Measurements from ENCODE around the gene FIGNL2. TPM values are rescaled to one million over a fixed set of nuclear protein-coding genes. Genes with fewer than 3 reads are reported as not detected.
"Not testable (repeated sequence)": the region's sequence is repeated elsewhere in the genome, so short reads cannot be mapped to it uniquely, and the experiment has no call there.

The FIGNL2 gene
- total RNA-seq, 1 experiment from 2014 or later: 0.21 TPM

GRCh38 chr12:51798501-51798900 is 50.0 kb downstream of the FIGNL2 start:
- Histone ChIP-seq H3K4me1 (ENCODE audit: insufficient read depth, low read length, poor library complexity, severe bottlenecking) (no peaks in the 10 kb centered on the region), H3K4me3 (ENCODE audit: low read depth, low read length, poor library complexity, severe bottlenecking) (no peak overlapping the region), H3K27me3 (replicated peaks; ENCODE audit: insufficient read depth, low read depth, low read length, poor library complexity) (no peaks in the 10 kb centered on the region), H3K27ac (ENCODE audit: low read depth, low read length, poor library complexity, severe bottlenecking) (no peak overlapping the region), H3K36me3 (ENCODE audit: insufficient read depth, low read length, poor library complexity, severe bottlenecking) (no peaks in the 10 kb centered on the region), H3K9me3 (ENCODE audit: low read depth, low read length, poor library complexity, severe bottlenecking) (no peaks in the 10 kb centered on the region)
- DNase-seq (ENCODE audit: low spot score): no peak
- ChIA-PET CTCF (no interaction called here), POLR2A (ENCODE audit: low non-redundant PET) (no interaction called here)
- BruUV-seq (replicated peaks): no TSS peak
- TF ChIP-seq CTCF (conservative IDR thresholded peaks at IDR 0.05; ENCODE audit: low read depth, low read length) (no peak), EZH2 (IDR thresholded peaks at IDR 0.05; ENCODE audit: borderline replicate concordance, low read depth, low read length, poor library complexity, severe bottlenecking) (no peak)
- intact Hi-C loops (cut with micrococcal nuclease; ENCODE audit: unreplicated experiment): no loop called here

- H3K36me3 ChIP-seq (ENCODE audit: insufficient read depth, low read length, poor library complexity, severe bottlenecking); H3K4me3 ChIP-seq (ENCODE audit: low read depth, low read length, poor library complexity, severe bottlenecking); H3K9me3 ChIP-seq (ENCODE audit: low read depth, low read length, poor library complexity, severe bottlenecking); DNase-seq (ENCODE audit: low spot score); CTCF ChIA-PET; intact Hi-C loops (cut with micrococcal nuclease; ENCODE audit: unreplicated experiment); BruUV-seq (replicated peaks); H3K27me3 ChIP-seq (replicated peaks; ENCODE audit: insufficient read depth, low read depth, low read length, poor library complexity); H3K27ac ChIP-seq (ENCODE audit: low read depth, low read length, poor library complexity, severe bottlenecking); POLR2A ChIA-PET (ENCODE audit: low non-redundant PET); H3K4me1 ChIP-seq (ENCODE audit: insufficient read depth, low read length, poor library complexity, severe bottlenecking): not testable (repeated sequence)
Measured at GRCh38 chr12:51798051-51798450, 50.5 kb downstream of the FIGNL2 start.

GRCh38 chr12:51797301-51797700 is 51.2 kb downstream of the FIGNL2 start:
- TF ChIP-seq EZH2 (IDR thresholded peaks at IDR 0.05; ENCODE audit: borderline replicate concordance, low read depth, low read length, poor library complexity, severe bottlenecking) (no peak), CTCF (conservative IDR thresholded peaks at IDR 0.05; ENCODE audit: low read depth, low read length) (no peak)
- no peaks in the 10 kb centered on the region for H3K36me3 ChIP-seq (ENCODE audit: insufficient read depth, low read length, poor library complexity, severe bottlenecking)
- BruUV-seq (replicated peaks): no TSS peak
- intact Hi-C loops (cut with micrococcal nuclease; ENCODE audit: unreplicated experiment): no loop called here
- H3K27me3 ChIP-seq (replicated peaks; ENCODE audit: insufficient read depth, low read depth, low read length, poor library complexity): no peaks in the 10 kb centered on the region
- DNase-seq (ENCODE audit: low spot score): no peak
- no peaks in the 10 kb centered on the region for H3K4me1 ChIP-seq (ENCODE audit: insufficient read depth, low read length, poor library complexity, severe bottlenecking)
- no peaks in the 10 kb centered on the region for H3K9me3 ChIP-seq (ENCODE audit: low read depth, low read length, poor library complexity, severe bottlenecking)
- ChIA-PET CTCF (no interaction called here), POLR2A (ENCODE audit: low non-redundant PET) (no interaction called here)
- H3K27ac ChIP-seq (ENCODE audit: low read depth, low read length, poor library complexity, severe bottlenecking): no peak overlapping the region
- no peak overlapping the region for H3K4me3 ChIP-seq (ENCODE audit: low read depth, low read length, poor library complexity, severe bottlenecking)

GRCh38 chr12:51793201-51793600 is 55.3 kb downstream of the FIGNL2 start:
- DNase-seq (ENCODE audit: low spot score): no peak
- H3K4me3 ChIP-seq (ENCODE audit: low read depth, low read length, poor library complexity, severe bottlenecking): no peak overlapping the region
- CTCF ChIA-PET: no interaction called here
- BruUV-seq (replicated peaks): no TSS peak
- H3K27ac ChIP-seq (ENCODE audit: low read depth, low read length, poor library complexity, severe bottlenecking): no peak overlapping the region
- H3K9me3 ChIP-seq (ENCODE audit: low read depth, low read length, poor library complexity, severe bottlenecking): no peaks in the 10 kb centered on the region
- no peaks in the 10 kb centered on the region for H3K36me3 ChIP-seq (ENCODE audit: insufficient read depth, low read length, poor library complexity, severe bottlenecking)
- POLR2A ChIA-PET (ENCODE audit: low non-redundant PET): no interaction called here
- no peak for TF ChIP-seq EZH2 (IDR thresholded peaks at IDR 0.05; ENCODE audit: borderline replicate concordance, low read depth, low read length, poor library complexity, severe bottlenecking)
- no peaks in the 10 kb centered on the region for H3K27me3 ChIP-seq (replicated peaks; ENCODE audit: insufficient read depth, low read depth, low read length, poor library complexity)
- no peaks in the 10 kb centered on the region for H3K4me1 ChIP-seq (ENCODE audit: insufficient read depth, low read length, poor library complexity, severe bottlenecking)
- intact Hi-C loops (cut with micrococcal nuclease; ENCODE audit: unreplicated experiment): no loop called here

All from A673 (cell line).